Measurements from ENCODE around the gene MACROD2. TPM values are rescaled to one million over a fixed set of nuclear protein-coding genes. Genes with fewer than 3 reads are reported as not detected.

The MACROD2 gene
- total RNA-seq, 1 donor from 2014 or later = 2.5 TPM

DNA sequence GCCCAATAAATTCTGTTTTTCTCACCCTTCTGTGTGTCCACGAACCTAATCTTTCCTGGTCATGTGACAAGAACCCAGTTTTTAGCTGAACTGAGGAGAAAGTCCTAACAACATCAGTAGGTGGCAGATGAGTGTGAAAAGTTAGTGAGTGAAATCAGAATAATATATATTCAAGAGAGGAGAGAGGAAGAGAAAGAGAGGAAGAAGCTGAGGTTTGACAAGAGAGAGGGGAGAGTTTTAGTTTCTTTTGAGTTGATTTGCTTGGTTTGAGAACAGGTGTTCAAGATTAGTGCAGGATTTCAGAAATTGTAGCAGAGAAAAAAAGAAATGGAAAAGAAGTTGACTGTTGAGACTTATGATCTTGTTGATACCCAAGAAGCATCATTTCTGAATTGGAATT is 1272.6 kb downstream of the MACROD2 start:
- no peak overlapping the region for H3K4me3 Mint-ChIP-seq (ENCODE audit: unreplicated experiment)
- peaks cover 8% of the 10 kb centered on the region for H3K9me3 Mint-ChIP-seq (ENCODE audit: unreplicated experiment)
- H3K27ac Mint-ChIP-seq (ENCODE audit: unreplicated experiment) = no peak overlapping the region

DNA sequence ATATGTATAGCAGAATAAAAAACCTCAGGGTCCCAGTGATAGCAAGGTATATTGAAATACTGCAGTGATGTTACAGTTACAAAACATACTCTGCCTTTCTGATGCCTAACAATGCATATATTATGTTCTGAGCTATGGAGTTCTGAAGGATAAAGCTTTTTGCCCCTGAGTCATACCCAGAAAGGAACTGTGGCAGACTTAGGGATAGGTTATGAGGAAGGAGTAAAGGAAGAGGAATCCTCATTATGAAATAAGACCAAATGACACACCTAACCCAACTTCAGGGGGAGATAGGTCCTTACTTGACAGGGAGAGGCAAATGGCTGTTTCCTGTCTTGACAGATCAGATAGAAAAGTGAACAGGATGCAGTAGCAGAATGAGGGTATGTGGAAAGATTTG is 1282.7 kb downstream of the MACROD2 start:
- no peaks in the 10 kb centered on the region for H3K36me3 Mint-ChIP-seq (ENCODE audit: unreplicated experiment)
- DNase-seq (ENCODE audit: extremely low spot score, unreplicated experiment) = no peak
- H3K4me3 Mint-ChIP-seq (ENCODE audit: unreplicated experiment) = no peak overlapping the region
- H3K9me3 Mint-ChIP-seq (ENCODE audit: unreplicated experiment) = peaks cover 5% of the 10 kb centered on the region
- TF ChIP-seq, protein P1, sequence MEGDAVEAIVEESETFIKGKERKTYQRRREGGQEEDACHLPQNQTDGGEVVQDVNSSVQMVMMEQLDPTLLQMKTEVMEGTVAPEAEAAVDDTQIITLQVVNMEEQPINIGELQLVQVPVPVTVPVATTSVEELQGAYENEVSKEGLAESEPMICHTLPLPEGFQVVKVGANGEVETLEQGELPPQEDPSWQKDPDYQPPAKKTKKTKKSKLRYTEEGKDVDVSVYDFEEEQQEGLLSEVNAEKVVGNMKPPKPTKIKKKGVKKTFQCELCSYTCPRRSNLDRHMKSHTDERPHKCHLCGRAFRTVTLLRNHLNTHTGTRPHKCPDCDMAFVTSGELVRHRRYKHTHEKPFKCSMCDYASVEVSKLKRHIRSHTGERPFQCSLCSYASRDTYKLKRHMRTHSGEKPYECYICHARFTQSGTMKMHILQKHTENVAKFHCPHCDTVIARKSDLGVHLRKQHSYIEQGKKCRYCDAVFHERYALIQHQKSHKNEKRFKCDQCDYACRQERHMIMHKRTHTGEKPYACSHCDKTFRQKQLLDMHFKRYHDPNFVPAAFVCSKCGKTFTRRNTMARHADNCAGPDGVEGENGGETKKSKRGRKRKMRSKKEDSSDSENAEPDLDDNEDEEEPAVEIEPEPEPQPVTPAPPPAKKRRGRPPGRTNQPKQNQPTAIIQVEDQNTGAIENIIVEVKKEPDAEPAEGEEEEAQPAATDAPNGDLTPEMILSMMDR (IDR thresholded peaks at IDR 0.05) = no peak
- no peaks in the 10 kb centered on the region for H3K4me1 Mint-ChIP-seq (ENCODE audit: unreplicated experiment)
- H3K27me3 Mint-ChIP-seq (ENCODE audit: unreplicated experiment) = no peaks in the 10 kb centered on the region
- H3K27ac Mint-ChIP-seq (ENCODE audit: unreplicated experiment) = no peak overlapping the region

More for the DNA sequence above, 1272.6 kb downstream of the MACROD2 start:
- peaks cover 5% of the 10 kb centered on the region for H3K4me1 Mint-ChIP-seq (ENCODE audit: unreplicated experiment)
- DNase-seq (ENCODE audit: extremely low spot score, unreplicated experiment) = no peak
- no peaks in the 10 kb centered on the region for H3K27me3 Mint-ChIP-seq (ENCODE audit: unreplicated experiment)
- TF ChIP-seq, protein P1 (IDR thresholded peaks at IDR 0.05) = no peak
- H3K36me3 Mint-ChIP-seq (ENCODE audit: unreplicated experiment) = no peaks in the 10 kb centered on the region

DNA sequence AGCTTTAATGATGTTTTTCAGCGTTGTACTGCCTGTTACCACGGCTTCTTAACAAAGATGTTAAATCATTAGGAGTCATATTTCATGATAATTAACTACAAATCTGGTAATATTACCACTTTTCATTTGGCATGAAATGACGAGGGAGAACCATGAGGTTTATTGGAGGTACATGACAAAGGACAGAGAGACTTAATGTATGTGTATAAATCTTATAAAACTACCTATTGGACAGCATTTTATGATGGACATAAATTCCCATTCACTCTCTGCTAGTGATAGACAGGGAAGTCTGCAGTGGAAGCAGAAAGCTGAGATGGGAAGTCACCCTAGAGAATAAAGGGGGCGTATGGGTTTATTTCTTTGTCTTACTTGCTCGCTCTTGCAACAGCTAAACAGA is 1292.0 kb downstream of the MACROD2 start:
- Mint-ChIP-seq H3K9me3 (ENCODE audit: unreplicated experiment) (peaks cover 4% of the 10 kb centered on the region), H3K27ac (ENCODE audit: unreplicated experiment) (no peak overlapping the region), H3K4me3 (ENCODE audit: unreplicated experiment) (no peak overlapping the region), H3K4me1 (ENCODE audit: unreplicated experiment) (no peaks in the 10 kb centered on the region), H3K36me3 (ENCODE audit: unreplicated experiment) (no peaks in the 10 kb centered on the region), H3K27me3 (ENCODE audit: unreplicated experiment) (peaks cover 2% of the 10 kb centered on the region)
- TF ChIP-seq, protein P1 (IDR thresholded peaks at IDR 0.05) = no peak
- DNase-seq (ENCODE audit: extremely low spot score, unreplicated experiment) = no peak

DNA sequence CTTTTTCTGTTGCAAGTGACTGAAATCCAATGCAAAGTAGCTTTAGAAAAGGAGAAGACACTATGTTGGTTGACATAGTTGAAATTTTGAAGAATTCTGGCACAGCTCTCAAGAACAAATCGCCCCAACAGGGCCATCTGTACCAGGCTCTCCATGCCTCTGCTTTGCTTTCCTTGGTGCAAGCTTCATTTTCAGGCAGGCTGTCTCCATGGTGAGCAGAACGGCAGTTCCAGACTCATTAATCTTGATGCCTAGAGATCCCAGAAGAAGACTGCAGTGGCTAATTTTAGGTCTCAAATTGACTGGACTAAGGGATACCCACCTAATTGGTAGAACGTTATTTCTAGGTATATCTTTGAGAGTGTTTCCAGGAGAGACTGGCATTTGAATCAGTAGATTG is 1292.8 kb downstream of the MACROD2 start:
- no peak overlapping the region for H3K4me3 Mint-ChIP-seq (ENCODE audit: unreplicated experiment)
- TF ChIP-seq, protein P1 (IDR thresholded peaks at IDR 0.05) = no peak
- H3K9me3 Mint-ChIP-seq (ENCODE audit: unreplicated experiment) = no peaks in the 10 kb centered on the region

DNA sequence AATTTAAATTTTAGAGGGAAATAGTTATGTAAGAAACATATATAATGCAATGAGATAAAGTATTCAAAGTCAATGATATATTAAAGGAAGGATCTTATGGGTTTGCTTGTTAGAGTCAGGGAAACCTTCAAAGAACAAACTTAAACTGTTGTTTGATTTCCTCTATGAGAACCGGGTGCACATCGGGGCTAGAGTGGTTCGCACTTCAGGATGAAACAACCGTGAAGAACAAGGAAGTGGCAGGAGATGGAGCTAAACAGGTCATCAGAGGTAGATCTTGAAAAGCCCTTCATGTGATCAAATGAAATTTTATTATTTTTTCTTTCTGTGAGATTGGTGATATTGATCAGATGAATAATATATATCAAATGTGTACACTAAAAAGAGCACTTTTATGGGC is 1294.0 kb downstream of the MACROD2 start:
- Mint-ChIP-seq H3K27me3 (ENCODE audit: unreplicated experiment) (peaks cover 2% of the 10 kb centered on the region), H3K36me3 (ENCODE audit: unreplicated experiment) (no peaks in the 10 kb centered on the region), H3K4me1 (ENCODE audit: unreplicated experiment) (no peaks in the 10 kb centered on the region), H3K9me3 (ENCODE audit: unreplicated experiment) (no peaks in the 10 kb centered on the region), H3K4me3 (ENCODE audit: unreplicated experiment) (no peak overlapping the region), H3K27ac (ENCODE audit: unreplicated experiment) (no peak overlapping the region)
- DNase-seq (ENCODE audit: extremely low spot score, unreplicated experiment) = no peak
- TF ChIP-seq, protein P1 (IDR thresholded peaks at IDR 0.05) = no peak

More for the DNA sequence above, 1292.8 kb downstream of the MACROD2 start:
- H3K4me1 Mint-ChIP-seq (ENCODE audit: unreplicated experiment) = no peaks in the 10 kb centered on the region
- no peaks in the 10 kb centered on the region for H3K36me3 Mint-ChIP-seq (ENCODE audit: unreplicated experiment)
- no peak overlapping the region for H3K27ac Mint-ChIP-seq (ENCODE audit: unreplicated experiment)
- H3K27me3 Mint-ChIP-seq (ENCODE audit: unreplicated experiment) = peaks cover 2% of the 10 kb centered on the region
- no peak for DNase-seq (ENCODE audit: extremely low spot score, unreplicated experiment)

All from osteocyte (in vitro differentiated cells).